GM19468 (cell line): ENCODE measurements around the gene IQCM.
"Not testable (repeated sequence)": the region's sequence is repeated elsewhere in the genome, so short reads cannot be mapped to it uniquely, and the experiment has no call there.

Experiments used
- ATAC-seq: cut with Tn5 transposase; IDR thresholded peaks from one replicate; pipeline ENCODE4 v1.9.1; 2021; ENCODE audit warnings: mild to moderate bottlenecking, moderate library complexity, moderate number of reproducible peaks; ENCODE audit not compliant: unreplicated experiment; ENCODE audit errors: extremely low read depth

The IQCM gene

DNA sequence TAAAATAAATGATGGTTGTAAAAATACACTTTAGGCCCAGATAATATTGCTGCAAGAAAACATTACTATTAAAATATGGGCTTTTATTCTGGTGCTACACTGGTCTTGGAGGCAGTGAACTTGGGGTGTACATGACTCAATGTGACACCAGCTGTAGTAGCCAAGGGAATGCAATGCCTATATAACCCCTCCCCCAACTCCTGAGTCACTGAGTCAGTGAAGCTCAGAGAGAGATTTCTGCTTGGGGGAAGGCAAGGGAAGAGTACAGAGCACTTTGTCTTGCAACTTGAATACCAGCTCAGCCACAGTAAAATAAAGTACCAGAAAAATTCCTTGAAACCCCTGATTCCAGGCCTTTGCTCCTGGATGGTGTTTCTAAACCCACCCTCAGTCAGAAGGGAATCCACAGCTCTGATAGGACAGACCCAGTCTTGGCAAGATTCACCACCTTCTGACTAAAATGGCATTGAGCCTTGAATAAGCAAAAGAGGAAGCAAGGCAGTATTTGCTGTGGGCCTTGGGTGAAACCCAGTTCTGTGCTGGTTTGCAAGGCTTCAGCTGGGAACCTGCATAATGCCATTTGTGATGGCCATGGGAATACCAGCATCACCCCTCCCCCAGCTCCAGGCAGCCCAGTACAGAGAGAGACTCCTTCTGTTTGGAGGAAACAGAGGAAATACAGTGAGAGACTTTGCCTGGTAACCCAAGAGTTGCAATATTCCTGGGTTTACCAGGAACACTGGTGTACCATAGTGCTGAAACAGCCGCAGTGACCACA lies 209.9 kb downstream of the IQCM start:
- ATAC-seq, result no peak

DNA sequence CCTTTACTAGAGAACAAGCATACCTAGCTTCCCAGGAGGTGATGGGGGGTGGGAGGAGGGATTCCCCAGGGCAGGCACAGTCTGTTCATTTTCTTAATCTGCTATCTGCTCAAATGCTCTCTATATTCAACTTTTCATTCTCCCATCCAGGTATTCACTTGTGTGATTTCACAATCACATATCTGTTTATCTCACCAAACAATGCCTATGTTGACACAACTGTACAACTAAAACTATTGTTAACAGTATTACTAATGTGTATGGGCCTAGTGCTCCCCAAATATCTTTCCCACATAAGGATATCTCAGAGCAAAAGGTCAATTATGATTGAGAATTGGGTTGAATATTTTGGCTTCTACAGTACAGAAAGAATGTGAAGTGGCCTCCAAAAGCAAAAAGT lies 210.8 kb downstream of the IQCM start:
- no peak for ATAC-seq

DNA sequence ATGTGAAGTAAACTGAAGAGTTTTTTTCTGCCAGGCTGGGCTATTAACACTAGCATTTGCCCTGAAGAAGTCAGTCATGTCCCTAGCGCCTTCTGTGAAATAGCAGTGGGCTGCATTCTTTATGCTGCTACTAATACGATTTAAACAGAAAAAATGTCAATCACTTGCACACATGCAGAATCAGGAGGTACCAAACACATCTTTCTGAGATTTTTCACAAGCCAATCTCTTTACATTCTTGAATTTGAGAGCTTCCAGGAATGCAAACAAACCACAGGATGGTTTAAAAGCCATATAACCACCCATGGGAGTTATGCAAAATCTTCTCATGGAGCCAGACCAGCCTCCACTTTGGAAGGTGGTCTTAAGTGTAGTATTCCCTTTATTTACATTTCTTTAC lies 220.1 kb downstream of the IQCM start:
- ATAC-seq, result no peak

DNA sequence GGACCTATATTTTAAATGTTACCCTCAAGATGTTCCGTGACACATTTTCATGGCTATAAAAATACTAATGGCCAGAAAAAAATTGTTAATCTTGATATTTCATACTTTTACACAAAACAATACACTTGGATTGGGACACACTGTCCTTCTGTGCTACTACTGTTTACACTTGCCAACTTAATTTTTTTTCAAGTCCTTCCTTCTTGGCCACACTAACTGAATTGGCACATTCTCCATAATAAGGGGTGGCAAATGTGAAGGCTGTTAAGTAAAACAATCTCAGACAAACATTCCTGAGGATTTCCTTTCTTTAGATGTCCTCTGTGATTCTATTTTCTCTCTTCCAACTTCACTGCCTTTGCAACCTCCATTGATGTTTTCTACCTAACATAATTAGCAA lies 225.8 kb downstream of the IQCM start:
- no peak for ATAC-seq

DNA sequence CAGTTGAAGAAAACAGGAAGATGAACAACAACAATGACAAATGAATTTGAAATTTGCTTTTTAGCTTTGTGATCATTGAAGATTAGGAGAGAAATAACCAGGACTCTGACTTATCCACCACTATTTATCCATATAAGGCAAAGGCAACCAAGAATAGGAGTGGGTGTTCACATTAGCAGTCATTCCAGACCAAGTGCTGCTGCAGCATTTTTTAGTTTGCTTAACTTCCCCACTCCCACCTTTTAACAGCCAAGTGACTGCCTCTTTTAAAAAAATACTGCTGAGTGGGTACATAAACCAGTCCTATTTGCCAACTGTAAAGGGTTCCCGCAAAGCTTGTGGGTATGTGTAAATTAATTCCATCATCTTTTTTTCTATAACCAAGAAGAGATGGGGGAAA lies 230.9 kb downstream of the IQCM start:
- no peak for ATAC-seq

DNA sequence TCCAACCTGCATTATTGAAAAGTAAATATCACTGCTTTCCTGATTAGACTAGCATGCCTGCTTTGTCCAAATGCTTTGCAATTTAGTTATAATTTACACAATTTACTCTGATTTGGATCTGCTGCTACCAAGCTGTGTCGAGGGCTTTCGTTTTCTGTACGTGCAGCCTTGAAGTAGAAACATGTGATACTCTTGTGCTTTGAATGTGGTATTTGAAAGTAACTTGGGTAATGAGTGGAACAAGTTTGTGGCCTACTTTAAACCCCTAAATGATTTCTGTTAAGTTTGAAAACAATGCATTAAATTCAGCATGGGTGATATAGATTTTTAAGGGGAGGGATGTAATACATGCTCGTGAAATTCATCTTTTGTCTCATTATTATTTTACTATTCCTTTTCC lies 240.7 kb downstream of the IQCM start:
- ATAC-seq, result no peak

DNA sequence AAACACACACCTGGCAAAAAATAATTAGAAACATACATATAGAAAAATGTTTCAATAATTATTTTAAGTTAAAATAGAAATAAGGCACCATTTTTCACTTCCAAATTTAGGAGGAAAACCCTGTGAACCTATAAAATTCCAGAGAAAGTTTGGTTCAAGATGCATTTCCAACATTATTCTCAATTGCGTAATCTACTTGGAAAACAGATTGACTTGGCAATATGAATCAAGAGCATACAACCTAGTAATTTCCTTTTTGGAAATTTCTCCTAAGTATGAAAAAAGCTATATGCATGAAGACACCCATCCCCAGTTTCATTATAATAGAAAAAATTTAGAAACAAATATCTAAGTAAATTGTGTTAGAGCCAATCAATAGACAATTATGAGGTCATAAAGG lies 242.9 kb downstream of the IQCM start:
- no peak for ATAC-seq

DNA sequence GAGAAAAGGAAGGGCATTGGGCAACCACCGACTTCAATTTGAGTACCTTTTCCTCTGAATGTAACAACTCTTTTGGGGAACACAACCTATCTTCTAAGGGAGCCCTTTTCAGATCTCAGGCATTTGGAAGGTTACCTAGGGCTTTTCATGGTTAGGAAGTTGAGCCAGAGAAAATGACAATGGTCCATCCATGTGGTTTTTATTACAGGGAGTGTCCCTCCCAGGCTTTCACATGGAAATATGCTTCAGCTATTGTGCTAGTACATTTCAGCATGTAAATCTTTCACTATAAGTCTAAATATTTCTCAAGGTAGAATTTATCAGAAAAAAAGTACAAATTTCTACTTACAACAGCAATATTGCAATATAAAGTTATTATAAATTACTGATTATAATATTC lies 259.8 kb downstream of the IQCM start:
- ATAC-seq, result no peak

DNA sequence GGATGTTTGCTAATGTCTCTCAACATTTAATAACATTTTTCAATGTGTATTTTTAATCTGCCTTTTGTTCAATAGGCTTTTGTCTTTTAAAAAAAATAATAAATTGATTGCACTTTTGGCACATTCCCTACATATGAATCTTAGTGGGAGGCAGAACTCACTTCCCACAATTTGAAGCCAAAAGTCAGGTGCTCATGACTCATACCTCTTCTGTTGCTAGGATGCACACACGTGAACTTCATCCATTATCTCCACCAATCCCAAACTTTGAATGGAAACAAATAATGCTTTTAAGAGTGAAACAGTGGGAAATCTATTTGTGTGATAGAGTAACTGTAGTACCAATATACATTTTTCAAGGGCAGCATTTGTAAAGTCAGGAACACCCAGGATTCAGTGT lies 260.5 kb downstream of the IQCM start:
- ATAC-seq, result no peak

DNA sequence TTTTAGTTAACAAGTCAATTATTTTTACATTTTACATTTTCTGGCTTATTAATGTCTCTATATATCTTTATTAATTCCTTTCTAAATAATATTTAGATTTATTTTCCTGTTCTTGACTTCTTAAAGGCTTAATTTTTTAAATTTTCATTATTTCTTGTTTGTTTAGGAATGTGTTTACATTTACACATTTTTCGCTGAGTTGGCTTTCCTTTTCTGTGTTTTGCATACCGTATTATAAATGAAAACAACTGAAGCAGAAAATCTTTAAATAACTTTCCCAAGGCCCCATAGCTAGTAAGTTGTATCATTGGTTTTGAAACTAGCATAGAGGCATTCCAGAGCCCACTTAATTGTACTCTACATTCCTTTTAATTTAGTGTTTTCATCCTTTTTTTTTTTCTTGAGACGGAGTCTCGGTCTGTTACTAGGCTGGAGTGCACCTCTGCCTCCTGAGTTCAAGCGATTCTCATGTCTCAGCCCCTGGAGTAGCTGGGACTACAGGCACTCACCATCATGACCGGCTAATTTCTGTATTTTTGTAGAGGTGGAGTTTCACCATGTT lies 261.6 kb downstream of the IQCM start:
- ATAC-seq, result no peak

DNA sequence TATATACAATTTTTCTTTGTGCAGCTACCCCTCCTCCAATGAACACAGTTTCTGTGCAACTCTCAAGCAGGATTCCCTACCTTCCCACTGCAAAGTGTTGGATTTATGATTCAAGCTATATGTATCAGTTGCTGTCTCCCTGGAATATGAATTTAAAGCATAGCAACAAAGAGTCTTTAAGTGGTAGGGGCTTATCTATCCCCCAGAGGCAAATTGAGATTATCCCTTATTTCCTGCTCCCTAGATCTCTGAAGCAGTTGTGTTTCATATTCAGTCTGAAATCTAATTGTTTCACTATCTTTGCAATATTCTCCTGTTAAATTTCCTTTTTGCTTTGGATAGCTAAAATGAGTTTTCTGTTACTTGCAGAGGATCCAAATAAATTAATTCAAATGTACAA lies 263.0 kb downstream of the IQCM start:
- ATAC-seq, result no peak

DNA sequence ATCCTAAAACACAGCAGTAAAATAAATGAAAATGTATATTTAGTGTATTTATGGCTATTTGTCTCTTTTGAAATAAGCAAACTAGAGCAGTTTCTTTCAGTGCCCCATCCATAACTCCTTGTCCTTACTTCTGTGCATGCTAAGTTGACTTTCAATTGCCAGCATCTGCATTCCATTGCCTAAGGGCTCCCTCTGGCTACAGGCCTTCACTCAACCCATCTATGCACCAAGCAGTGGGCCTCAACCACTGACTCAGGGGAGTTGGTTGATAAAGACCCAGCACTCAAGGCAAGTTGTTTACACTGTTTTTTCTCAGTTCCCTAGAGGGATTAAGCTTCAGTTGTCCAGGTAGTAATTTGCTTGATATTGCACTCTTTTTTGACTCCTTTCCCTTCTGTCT lies 265.7 kb downstream of the IQCM start:
- no peak for ATAC-seq

DNA sequence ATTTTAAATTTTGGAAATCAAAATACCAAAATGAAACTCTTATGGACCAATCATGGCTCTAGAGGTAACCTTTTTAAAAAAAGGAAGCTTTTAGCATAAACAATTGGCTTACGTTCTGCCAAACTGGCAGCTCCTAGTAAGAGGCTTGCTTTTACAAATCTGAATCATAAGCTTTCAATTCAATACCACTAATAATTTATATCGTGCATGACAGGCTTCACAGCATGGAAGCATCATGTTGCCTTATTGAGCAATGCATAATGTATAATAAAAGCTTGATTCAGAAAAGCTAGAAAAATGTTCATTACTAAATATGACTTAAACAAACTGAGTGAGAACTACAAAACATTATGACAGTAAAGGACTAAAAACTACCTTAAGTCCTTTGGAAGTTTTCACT lies 280.9 kb downstream of the IQCM start:
- ATAC-seq, result no peak

DNA sequence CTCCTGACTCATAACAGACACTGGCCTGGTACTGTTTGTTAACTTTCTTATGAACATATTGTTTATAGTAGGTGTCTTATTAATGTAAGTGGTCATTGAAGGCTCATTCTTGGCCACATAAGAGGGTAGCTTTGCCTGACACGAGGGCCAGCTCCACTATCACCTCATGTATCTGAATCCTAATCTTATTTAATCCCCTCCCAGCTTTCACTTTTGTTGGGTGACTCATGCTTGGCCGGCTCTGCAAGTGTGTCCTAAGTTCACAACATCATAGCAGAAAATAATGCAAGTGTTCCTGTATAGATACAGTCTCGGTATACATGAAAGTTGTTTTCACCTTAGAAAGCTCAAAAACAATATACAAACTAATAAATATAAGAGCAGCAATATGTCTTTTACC lies 283.8 kb downstream of the IQCM start:
- no peak for ATAC-seq

DNA sequence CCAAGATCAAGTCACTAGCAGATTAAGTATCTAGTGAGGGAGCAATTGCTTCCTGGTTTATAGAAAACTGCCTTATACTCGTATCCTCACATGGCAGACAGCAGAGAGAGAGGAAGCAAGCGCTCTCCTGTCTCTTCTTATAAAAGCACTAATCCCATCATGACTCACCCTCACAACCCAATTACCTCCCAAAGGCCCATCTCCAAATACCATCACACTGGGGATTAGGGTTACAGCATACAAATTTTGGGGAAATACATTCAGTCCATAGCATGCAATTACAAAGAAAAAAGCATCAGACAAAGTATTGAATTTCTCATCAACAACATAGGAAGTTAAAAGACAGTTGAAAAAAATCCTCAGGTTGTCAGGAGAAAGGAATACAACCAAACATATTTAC lies 292.6 kb downstream of the IQCM start:
- ATAC-seq, result no peak

DNA sequence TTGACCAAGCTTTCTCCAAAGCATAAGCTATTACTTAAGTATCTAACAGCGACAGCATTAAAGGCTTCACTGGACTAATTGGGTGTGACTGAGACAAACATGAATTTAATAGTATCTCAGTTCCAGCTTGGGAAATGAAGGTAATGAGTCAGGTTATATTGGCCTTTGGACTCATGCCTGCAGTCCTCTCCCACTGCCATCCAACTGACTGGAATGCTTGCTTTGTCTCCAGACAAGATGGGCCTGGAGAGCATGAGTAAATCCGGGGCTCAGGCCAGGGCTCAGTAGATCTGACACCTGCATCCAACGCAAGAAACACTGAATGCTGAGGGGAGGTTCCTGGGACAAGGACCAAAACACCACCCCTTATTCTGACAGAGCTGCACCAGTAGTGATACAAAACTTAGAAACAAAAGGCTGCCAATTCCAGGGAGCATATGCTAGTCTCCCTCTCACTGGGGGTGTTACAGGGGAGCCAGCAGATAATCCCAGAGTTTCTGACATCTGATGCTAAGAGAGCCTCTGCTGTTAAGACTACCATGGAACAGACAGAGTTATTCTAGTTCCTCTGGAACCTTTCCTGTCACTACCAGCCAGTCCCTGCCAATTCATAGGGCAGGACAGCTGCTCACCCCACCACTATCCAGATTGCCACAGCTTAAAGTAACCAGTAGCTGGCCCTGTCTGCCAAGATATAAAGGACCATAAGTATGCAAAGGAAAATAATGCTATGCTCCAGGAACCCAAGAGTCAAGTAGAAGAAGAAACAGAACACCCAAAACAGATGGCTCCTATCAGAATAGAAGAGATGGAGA lies 293.8 kb downstream of the IQCM start:
- ATAC-seq, result no peak

DNA sequence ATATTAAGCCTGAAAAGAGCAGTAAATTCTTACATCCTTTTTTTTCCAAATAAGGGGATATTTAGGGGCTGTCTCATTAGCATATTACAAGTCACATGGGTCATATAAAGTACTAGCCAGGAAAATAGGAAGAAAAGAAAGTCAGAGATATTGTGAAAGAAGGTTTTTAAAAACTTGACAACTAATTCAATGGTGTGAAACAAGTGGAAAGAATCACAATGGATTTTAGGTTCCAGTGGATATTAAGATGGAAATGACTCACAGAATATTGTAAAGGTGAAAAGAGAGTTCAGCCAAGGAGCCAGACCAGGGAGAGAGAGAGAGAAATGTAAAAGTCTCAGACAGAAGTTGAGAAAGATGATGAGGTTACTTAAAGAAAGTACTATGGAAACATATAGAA lies 297.2 kb downstream of the IQCM start:
- no peak for ATAC-seq

DNA sequence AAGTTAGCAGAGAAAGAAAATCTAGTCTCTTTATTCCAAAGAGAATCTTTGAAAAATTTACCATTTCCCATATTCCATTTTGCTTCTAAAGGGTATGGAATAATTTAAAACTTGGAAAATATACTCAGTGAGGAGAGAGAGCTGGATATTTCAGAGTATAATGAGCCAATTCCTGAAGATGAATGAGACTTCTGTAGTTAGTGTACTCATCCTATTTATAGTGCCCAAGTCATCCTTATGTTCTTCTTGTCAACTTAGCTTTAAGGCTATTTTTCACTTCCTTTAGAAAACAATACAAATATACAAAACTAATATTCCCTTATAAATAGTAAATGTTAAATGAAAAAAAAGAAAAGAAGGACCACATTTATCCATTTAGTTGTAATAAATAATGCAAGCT lies 302.6 kb downstream of the IQCM start:
- no peak for ATAC-seq

DNA sequence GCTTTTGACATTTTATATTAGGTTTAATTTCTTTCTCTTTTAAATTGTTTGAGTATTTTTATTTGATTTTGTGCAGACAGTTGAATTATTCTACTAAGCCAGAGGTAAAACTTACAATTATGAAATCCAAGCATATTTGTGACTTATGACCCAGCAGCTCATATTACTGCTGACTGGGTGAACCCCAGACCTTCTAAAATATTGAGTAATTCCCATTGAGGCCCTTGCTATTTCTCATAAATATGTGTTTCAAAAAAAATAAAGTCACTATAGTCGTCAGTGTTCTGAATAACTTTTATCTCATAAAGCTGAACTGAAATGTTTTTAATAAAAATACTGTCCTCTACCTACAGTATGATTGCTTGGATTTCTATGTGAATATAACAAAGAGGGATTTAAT lies 303.1 kb downstream of the IQCM start:
- ATAC-seq, result no peak

DNA sequence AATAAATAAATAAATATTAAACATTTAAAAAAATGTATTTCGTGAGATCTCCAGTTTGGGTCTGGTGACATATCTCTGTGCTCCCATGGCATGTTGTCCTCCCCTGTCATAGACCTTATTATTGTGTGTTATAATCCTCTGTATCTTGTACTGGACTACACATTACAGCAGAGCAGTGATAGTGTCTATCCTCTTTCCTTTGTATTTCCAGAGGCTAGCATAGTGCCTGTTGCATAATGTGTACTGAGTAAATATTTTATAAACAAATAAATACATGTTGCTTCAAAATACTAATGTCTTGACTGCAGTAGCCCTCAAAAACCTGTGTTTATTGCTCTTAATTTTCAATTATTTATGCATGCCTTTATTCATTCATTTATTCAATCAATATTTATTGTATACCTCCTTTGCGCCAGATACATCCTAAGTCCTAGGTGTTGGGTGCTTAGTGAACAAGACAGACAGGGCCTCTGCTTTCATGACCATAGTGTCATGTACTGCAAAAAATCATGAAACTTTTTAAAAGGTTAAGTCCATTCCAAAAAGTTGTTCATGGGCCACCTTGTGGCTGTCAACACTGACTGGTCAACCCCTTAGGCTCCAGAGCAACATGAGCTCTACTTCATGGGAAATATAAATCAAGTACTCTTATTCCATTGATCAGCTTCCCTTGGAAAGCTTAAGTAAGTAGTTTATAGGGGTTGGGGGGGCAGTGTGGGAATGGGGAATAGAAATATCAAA lies 303.9 kb downstream of the IQCM start:
- no peak for ATAC-seq

DNA sequence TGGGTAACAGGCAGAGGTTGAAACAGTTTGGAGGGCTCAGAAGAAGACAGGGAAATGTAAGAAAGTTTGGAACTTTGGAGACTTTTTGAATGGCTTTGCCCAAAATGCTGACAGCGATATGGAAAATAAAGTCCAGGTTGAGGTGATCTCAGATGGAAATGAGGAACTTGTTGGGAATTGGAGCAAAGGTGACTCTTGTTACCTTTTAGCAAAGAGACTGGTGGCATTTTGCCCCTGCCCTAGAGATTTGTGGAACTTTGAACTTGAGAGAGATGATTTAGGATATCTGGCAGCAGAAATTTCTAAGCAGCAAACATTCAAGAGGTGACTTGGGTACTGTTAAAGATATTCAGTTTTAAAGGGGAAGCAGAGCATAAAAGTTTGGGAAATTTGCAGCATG lies 308.3 kb downstream of the IQCM start:
- not testable (repeated sequence) for ATAC-seq
